Measurements from ENCODE around the gene ATP6V0B.

ATP6V0B gene

GRCh38 chr1:43951021-43951985 lies 23.5 kb upstream of the ATP6V0B start:
- Histone ChIP-seq H3K4me1 (ENCODE audit: insufficient read depth, low read length) (peaks cover 27% of the 10 kb centered on the region), H2AFZ (ENCODE audit: low read depth, low read length) (no peak overlapping the region), H3K4me3 (ENCODE audit: low read length) (no peak overlapping the region), H3K9me3 (ENCODE audit: low read length) (no peaks in the 10 kb centered on the region), H3K36me3 (ENCODE audit: insufficient read depth, low read length) (peaks cover 10% of the 10 kb centered on the region), H3K27me3 (ENCODE audit: insufficient read depth, low read length) (no peaks in the 10 kb centered on the region)

- no peaks in the 10 kb centered on the region for H3K9me3 ChIP-seq (ENCODE audit: low read length)
- H3K4me3 ChIP-seq (ENCODE audit: low read length), result no peak overlapping the region
- H3K4me1 ChIP-seq (ENCODE audit: insufficient read depth, low read length), result peaks cover 19% of the 10 kb centered on the region
- H2AFZ ChIP-seq (ENCODE audit: low read depth, low read length), result no peak overlapping the region
- peaks cover 25% of the 10 kb centered on the region for H3K36me3 ChIP-seq (ENCODE audit: insufficient read depth, low read length)
- no peaks in the 10 kb centered on the region for H3K27me3 ChIP-seq (ENCODE audit: insufficient read depth, low read length)
Observed at GRCh38 chr1:43952731-43953346, 21.9 kb upstream of the ATP6V0B start.

- peaks cover 28% of the 10 kb centered on the region for H3K36me3 ChIP-seq (ENCODE audit: insufficient read depth, low read length)
- no peak overlapping the region for H3K4me3 ChIP-seq (ENCODE audit: low read length)
- H3K27me3 ChIP-seq (ENCODE audit: insufficient read depth, low read length), result no peaks in the 10 kb centered on the region
- H2AFZ ChIP-seq (ENCODE audit: low read depth, low read length), result no peak overlapping the region
- H3K4me1 ChIP-seq (ENCODE audit: insufficient read depth, low read length), result peaks cover 14% of the 10 kb centered on the region
- H3K9me3 ChIP-seq (ENCODE audit: low read length), result no peaks in the 10 kb centered on the region
Observed at GRCh38 chr1:43953361-43953760, 21.4 kb upstream of the ATP6V0B start.

GRCh38 chr1:43954036-43954435 lies 20.7 kb upstream of the ATP6V0B start:
- Histone ChIP-seq H3K27me3 (ENCODE audit: insufficient read depth, low read length) (no peaks in the 10 kb centered on the region), H2AFZ (ENCODE audit: low read depth, low read length) (no peak overlapping the region), H3K4me1 (ENCODE audit: insufficient read depth, low read length) (peaks cover 12% of the 10 kb centered on the region), H3K4me3 (ENCODE audit: low read length) (no peak overlapping the region), H3K36me3 (ENCODE audit: insufficient read depth, low read length) (peaks cover 30% of the 10 kb centered on the region), H3K9me3 (ENCODE audit: low read length) (no peaks in the 10 kb centered on the region)

- no peak overlapping the region for H2AFZ ChIP-seq (ENCODE audit: low read depth, low read length)
Observed at GRCh38 chr1:43956234-43956633, 18.5 kb upstream of the ATP6V0B start.

GRCh38 chr1:43957407-43958040 lies 17.2 kb upstream of the ATP6V0B start:
- Histone ChIP-seq H3K36me3 (ENCODE audit: insufficient read depth, low read length) (peaks cover 45% of the 10 kb centered on the region), H3K4me3 (ENCODE audit: low read length) (no peak overlapping the region)

More at GRCh38 chr1:43956234-43956633, 18.5 kb upstream of the ATP6V0B start:
- Histone ChIP-seq H3K27me3 (ENCODE audit: insufficient read depth, low read length) (no peaks in the 10 kb centered on the region), H3K36me3 (ENCODE audit: insufficient read depth, low read length) (peaks cover 35% of the 10 kb centered on the region), H3K4me3 (ENCODE audit: low read length) (no peak overlapping the region), H3K9me3 (ENCODE audit: low read length) (no peaks in the 10 kb centered on the region), H3K4me1 (ENCODE audit: insufficient read depth, low read length) (peaks cover 12% of the 10 kb centered on the region)

GRCh38 chr1:43958351-43959255 lies 16.2 kb upstream of the ATP6V0B start:
- Histone ChIP-seq H3K36me3 (ENCODE audit: insufficient read depth, low read length) (peaks cover 50% of the 10 kb centered on the region), H3K4me3 (ENCODE audit: low read length) (no peak overlapping the region), H2AFZ (ENCODE audit: low read depth, low read length) (no peak overlapping the region), H3K9me3 (ENCODE audit: low read length) (no peaks in the 10 kb centered on the region), H3K27me3 (ENCODE audit: insufficient read depth, low read length) (no peaks in the 10 kb centered on the region), H3K4me1 (ENCODE audit: insufficient read depth, low read length) (peaks cover 3% of the 10 kb centered on the region)

More at GRCh38 chr1:43957407-43958040, 17.2 kb upstream of the ATP6V0B start:
- H2AFZ ChIP-seq (ENCODE audit: low read depth, low read length), result no peak overlapping the region
- H3K27me3 ChIP-seq (ENCODE audit: insufficient read depth, low read length), result no peaks in the 10 kb centered on the region
- no peaks in the 10 kb centered on the region for H3K9me3 ChIP-seq (ENCODE audit: low read length)
- H3K4me1 ChIP-seq (ENCODE audit: insufficient read depth, low read length), result peaks cover 12% of the 10 kb centered on the region

- Histone ChIP-seq H3K27me3 (ENCODE audit: insufficient read depth, low read length) (no peaks in the 10 kb centered on the region), H3K36me3 (ENCODE audit: insufficient read depth, low read length) (peaks cover 52% of the 10 kb centered on the region)
Observed at GRCh38 chr1:43960798-43961197, 14.0 kb upstream of the ATP6V0B start.

GRCh38 chr1:43961692-43962091 lies 13.1 kb upstream of the ATP6V0B start:
- H3K4me1 ChIP-seq (ENCODE audit: insufficient read depth, low read length), result no peaks in the 10 kb centered on the region
- no peaks in the 10 kb centered on the region for H3K9me3 ChIP-seq (ENCODE audit: low read length)
- no peaks in the 10 kb centered on the region for H3K27me3 ChIP-seq (ENCODE audit: insufficient read depth, low read length)
- no peak overlapping the region for H2AFZ ChIP-seq (ENCODE audit: low read depth, low read length)
- no peak overlapping the region for H3K4me3 ChIP-seq (ENCODE audit: low read length)
- peaks cover 51% of the 10 kb centered on the region for H3K36me3 ChIP-seq (ENCODE audit: insufficient read depth, low read length)

More at GRCh38 chr1:43960798-43961197, 14.0 kb upstream of the ATP6V0B start:
- Histone ChIP-seq H3K4me3 (ENCODE audit: low read length) (no peak overlapping the region), H3K9me3 (ENCODE audit: low read length) (no peaks in the 10 kb centered on the region), H3K4me1 (ENCODE audit: insufficient read depth, low read length) (no peaks in the 10 kb centered on the region), H2AFZ (ENCODE audit: low read depth, low read length) (no peak overlapping the region)

GRCh38 chr1:43962324-43962723 lies 12.4 kb upstream of the ATP6V0B start:
- no peaks in the 10 kb centered on the region for H3K4me1 ChIP-seq (ENCODE audit: insufficient read depth, low read length)
- no peak overlapping the region for H2AFZ ChIP-seq (ENCODE audit: low read depth, low read length)
- H3K36me3 ChIP-seq (ENCODE audit: insufficient read depth, low read length), result peaks cover 50% of the 10 kb centered on the region
- no peaks in the 10 kb centered on the region for H3K27me3 ChIP-seq (ENCODE audit: insufficient read depth, low read length)
- no peaks in the 10 kb centered on the region for H3K9me3 ChIP-seq (ENCODE audit: low read length)
- no peak overlapping the region for H3K4me3 ChIP-seq (ENCODE audit: low read length)

- Histone ChIP-seq H2AFZ (ENCODE audit: low read depth, low read length) (no peak overlapping the region), H3K9me3 (ENCODE audit: low read length) (no peaks in the 10 kb centered on the region), H3K36me3 (ENCODE audit: insufficient read depth, low read length) (peaks cover 43% of the 10 kb centered on the region), H3K4me1 (ENCODE audit: insufficient read depth, low read length) (no peaks in the 10 kb centered on the region), H3K4me3 (ENCODE audit: low read length) (no peak overlapping the region), H3K27me3 (ENCODE audit: insufficient read depth, low read length) (no peaks in the 10 kb centered on the region)
Observed at GRCh38 chr1:43963006-43963405, 11.8 kb upstream of the ATP6V0B start.

GRCh38 chr1:43963890-43964289 lies 10.9 kb upstream of the ATP6V0B start:
- Histone ChIP-seq H3K4me3 (ENCODE audit: low read length) (no peak overlapping the region), H3K36me3 (ENCODE audit: insufficient read depth, low read length) (peaks cover 40% of the 10 kb centered on the region), H2AFZ (ENCODE audit: low read depth, low read length) (no peak overlapping the region), H3K27me3 (ENCODE audit: insufficient read depth, low read length) (no peaks in the 10 kb centered on the region), H3K9me3 (ENCODE audit: low read length) (no peaks in the 10 kb centered on the region), H3K4me1 (ENCODE audit: insufficient read depth, low read length) (no peaks in the 10 kb centered on the region)

Measured in neuron (in vitro differentiated cells).